ENCODE data around the gene AZGP1.
"Not testable (repeated sequence)": the region's sequence is repeated elsewhere in the genome, so short reads cannot be mapped to it uniquely, and the experiment has no call there.

Gene AZGP1

DNA sequence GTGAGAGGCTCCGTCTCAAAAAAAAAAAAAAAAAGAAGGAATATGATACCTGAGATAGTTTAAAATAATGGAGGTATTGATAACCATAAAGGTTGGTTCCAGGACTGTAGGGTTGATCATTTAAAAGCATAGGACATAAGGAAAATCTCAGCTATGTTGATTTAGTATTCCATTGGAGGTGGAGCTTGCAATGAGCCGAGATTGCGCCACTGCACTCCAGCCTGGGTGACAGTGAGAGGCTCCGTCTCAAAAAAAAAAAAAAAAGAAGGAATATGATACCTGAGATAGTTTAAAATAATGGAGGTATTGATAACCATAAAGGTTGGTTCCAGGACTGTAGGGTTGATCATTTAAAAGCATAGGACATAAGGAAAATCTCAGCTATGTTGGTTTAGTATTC, 23.2 kb downstream of the AZGP1 start:
- DNase-seq (ENCODE audit: low read depth in 2 of 2), result not testable (repeated sequence)

DNA sequence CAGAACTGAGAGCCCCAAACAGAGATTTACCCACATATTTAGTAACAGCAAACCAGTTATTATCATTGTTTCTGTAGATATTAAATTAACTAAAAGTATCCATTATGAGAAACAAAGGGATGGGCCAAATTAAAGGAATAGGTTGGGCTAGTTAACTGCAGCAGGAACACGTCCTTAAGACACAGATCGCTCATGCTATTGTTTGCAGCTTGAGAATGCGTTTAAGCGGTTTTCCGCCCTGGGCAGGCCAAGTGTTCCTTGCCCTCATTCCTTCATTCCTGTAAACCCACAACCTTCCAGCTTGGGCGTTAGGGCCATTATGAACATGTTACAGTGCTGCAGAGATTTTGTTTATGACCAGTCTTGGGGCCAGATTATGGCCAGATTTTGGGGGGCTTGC, 25.0 kb downstream of the AZGP1 start:
- DNase-seq (ENCODE audit: low read depth in 2 of 2), result not testable (repeated sequence)

DNA sequence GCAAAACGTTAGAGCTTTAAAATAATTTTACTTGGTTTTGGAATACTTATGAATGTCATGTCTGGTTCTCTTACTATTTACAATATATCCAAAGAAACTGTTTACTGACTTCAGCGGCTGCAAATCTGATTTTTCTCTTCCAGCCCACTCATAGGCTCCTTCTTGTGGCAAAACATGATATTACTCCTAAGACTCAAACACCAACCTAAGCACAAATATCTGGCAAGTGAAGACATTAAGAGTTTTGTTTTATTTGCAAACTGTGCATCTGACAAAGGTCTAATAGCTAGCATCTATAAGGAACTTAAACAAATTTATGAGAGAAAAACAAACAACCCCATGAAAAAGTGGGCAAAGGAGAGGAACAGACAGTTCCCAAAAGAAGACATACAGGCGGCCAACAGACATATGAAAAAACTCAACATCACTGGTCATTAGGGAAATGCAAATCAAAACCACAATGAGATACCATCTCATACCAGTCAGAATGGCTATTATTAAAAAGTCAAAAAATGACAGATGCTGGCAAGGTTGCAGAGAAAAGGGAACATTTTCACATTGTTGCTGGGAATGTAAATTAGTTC, 26.1 kb downstream of the AZGP1 start:
- DNase-seq (ENCODE audit: low read depth in 2 of 2), result no peak

DNA sequence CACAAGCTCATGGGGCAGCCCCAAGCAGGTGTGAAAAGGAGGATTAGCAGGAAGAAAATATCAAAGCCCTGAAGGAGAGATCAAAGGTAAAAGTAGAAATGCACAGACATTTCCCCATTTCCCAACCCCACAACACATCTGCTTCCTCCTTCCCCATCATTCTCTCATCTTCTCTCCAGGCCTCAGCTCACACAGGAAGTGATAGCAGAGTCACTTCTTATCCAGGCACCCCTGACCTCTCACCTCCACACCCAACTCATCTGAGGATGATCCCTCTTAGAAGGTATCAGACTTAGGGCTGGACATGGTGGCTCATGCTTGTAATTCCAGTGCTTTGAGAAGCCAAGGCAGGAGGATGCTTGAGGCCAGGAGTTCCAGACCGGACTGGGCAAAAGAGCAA, 28.2 kb downstream of the AZGP1 start:
- no peak for DNase-seq (ENCODE audit: low read depth in 2 of 2)

DNA sequence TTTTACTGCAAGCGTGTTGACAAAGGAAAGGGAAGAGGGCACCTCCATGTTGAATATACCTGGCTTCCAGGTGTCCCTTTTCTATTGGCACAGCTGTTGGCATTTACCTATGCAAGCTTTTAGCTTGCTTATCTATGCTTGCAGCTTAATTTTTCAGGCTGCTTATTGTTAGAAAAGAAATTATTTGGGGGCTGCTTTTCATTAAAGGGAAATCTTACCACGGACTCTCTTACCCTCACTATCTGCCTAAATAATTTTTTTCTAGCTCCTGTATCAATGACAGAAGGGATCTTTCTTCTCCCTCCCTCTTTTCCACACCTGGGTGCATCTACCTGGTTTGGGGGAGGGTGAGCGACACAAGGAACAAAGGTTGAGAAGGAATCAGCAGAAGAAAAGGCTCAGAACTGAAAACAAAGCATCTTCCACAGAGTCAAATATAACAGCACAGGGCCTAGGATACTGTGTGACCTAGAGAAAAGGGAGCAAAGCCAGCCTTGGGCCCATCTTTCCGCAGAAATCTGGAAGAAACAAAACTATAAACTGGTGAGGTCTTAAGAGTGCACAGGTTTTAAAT, 31.2 kb downstream of the AZGP1 start:
- DNase-seq (ENCODE audit: low read depth in 2 of 2), result no peak

DNA sequence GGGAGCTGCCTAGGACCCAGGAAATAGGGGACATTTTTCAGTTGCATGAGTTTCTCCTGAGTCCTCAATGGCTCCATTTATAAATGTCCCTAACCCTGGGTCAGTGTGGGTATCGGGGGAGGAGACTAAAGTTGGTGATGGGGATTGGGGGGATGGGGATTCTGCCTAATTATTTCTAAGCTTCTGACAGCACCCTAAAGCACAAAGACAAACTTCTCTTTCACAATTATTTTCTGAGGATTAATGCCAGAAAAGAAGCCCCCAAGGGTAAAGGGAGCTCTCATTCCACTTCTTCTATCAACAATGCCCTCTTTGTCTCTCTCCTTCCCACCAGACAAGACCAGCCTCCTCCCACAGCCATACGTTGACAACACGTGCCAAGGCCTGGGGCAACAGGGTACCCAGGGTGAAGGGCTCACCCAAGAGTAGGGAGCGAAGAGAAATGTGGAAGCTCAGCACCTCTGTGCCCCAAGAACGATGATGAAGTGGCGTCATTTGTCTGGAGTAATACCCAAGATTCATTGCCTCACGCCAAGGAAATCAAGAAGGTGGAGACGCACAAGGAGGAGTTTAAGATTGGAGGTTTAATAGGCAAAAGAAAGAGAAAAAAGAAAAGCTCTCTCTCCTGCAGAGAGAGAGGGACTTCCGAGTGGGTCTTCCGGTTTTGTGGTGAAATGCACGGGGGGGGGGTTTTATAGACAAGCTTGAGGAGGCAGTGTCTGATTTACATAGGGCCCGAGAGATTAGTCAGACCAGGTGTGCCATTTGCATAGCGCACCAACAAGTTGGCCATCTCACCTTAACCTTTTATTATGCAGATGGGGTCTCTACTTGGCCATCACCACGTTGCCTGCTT, 32.0 kb downstream of the AZGP1 start:
- DNase-seq (ENCODE audit: low read depth in 2 of 2), result no peak

DNA sequence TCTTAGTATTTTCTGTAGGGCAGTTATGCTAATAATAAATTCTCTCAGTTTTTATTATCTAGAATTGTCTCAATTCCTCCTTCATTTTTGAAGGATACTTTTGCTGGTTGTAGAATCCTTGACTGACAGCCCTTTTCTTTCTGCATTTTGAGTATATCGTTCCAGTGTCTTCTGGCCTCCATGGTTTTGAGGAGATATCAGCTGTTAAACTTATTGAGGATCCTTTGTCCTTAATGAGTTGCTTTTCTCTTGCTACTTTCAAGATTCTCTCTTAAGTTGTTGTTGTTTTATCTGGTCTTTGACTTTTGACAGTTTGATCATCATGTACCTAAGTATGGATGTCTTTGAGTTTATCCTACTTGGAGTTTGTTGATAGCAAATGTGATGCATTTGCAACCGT, 37.5 kb downstream of the AZGP1 start:
- no peak for DNase-seq (ENCODE audit: low read depth in 2 of 2)

DNA sequence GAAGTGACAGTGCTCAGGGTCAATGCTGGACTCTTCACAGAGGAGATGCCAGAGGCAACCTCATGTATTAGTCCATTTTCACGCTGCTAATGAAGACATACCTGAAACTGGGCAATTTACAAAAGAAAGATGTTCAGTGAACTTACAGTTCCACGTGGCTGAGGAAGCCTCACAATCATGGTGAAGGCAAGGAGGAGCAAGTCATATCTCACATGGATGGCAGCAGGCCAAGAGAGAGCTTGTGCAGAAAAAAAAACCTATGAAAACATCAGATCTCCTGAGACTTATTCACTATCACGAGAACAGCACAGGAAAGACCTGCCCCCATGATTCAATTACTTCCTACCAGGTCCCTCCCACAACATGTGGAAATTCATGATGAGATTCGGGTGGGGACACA, 40.8 kb downstream of the AZGP1 start:
- not testable (repeated sequence) for DNase-seq (ENCODE audit: low read depth in 2 of 2)

DNA sequence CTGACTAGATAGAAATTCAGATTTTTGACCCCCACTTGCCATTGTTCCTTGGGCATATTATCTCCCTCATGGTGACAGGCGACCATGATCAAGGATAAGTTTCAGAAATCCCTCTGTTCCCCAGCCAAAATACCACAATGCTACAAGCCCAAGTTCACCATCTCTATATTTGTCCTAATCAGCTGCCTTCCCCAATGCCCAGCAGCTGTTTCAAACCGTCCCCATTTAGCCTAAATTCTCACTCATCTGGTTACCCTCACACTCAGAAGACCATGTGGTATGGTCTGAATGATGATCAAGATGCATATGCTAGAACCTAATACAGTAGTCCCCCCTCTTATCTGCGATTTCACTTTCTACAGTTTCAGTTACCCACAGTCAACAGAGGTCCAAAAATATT, 45.5 kb downstream of the AZGP1 start:
- DNase-seq (ENCODE audit: low read depth in 2 of 2), result no peak

DNA sequence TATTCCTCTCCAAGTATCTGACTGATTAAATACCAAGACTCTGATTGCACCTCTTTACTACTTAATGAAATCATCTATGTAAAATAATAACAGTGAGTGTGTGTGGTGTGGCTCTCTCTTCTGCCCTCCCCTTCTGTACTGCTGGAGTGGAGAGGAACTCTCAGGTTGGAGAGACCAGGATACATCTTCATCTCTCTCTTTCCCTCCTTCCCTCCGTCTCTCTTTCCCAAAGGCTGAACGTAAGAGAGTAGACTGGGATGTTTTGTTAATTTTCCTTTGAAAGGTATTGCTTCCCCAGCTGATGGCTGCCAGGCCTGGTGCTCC, 46.1 kb downstream of the AZGP1 start:
- DNase-seq (ENCODE audit: low read depth in 2 of 2), result no peak

DNA sequence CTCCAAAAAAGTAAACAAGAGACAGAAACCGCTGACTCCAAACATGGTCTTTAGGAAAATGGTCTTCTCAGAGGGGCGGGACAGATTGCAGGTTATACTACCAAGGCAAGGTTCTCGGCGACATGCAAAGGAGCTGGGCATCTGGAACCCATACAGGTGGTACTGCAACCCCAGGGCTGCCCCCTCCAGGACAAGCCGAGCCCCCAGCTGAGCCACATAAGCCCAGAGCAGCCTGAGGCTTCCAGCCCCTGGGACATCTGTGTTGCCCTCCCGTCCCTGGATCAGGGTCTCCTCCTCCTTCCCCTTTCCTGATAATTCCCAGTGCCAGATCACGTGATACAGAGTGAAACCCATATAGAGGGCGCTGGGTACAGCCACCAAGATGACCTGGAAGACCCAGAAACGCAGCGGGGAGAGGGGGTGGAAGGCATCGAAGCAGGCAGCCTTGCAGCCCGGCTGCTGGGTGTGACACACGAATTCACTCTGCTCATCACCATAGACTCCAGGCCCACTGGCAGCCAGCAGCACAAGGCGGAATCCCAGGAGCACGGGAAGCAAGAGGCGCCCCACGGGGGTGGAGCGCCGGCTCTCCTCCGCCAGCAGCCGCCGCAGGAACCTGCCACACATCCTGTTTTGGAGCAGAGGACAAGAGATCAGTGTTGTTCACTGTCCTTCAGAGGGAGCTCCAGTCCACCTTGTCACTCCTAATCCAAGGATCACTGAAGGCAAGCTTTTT, 46.7 kb downstream of the AZGP1 start, which contains the start of gene GJC3:
Gene GJC3, minus strand, starts transcription at position 627 of the 736 bp plus-strand sequence. Its CDS starts 0 bp downstream, at position 627.
- peak in 1 of 2 donors; percentile 16 for DNase-seq (ENCODE audit: low read depth in 2 of 2)

DNA sequence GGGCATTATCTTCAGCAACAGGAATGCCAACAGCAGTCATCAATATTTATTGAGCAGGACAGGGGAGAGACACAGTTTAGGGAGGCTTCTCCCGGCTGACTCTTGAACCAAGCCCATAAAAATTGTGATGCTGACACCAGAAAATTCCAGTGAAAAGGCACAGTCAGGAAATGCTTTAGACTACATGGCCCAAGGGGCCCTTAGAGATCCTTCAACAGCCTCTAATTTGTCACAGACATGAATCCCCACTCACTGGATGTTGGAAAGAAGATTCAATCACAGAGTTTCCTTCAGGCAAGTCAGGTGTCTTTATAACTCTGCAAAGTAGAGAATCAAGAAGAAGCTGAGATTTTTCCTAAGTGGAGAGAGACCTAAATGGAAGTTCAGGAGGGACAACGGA, 47.6 kb downstream of the AZGP1 start:
- DNase-seq (ENCODE audit: low read depth in 2 of 2), result no peak

DNA sequence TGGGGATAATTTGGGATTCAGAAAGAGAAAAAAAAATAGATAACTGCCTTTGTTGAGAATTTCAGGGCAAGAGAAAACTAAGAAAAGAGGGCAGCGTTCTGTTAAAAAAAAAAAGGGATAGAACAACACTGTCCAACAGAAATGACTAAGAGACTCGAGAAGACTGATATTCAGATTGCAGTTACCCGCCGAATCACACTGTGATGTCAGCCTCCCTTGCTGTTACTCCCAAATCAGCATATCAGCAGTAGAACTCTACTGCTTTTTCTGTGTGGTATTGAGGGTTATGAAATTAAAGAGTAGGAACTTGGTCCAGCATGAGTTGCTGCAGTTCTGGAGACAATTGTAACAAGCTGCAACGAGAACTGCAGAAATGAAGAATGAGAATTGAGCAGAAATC, 48.3 kb downstream of the AZGP1 start:
- no peak for DNase-seq (ENCODE audit: low read depth in 2 of 2)

DNA sequence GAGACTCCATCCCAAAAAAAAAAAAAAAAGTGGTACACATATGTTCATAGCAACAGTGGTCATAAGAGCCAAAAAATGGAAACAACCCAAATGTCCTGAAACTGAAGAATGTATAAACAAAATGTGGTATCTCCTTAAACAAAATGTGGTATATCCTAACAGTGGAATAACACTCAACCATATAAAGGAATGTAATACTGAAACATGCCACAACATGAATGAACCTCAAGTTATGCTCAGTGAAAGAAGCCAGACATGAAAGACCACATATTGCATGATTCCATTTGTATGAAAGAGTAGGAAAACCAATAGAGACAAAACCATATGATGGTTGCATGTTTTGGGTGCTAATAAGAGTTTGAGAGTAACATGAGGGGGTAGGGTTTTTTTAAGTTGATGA, 49.5 kb downstream of the AZGP1 start:
- DNase-seq (ENCODE audit: low read depth in 2 of 2), result no peak

DNA sequence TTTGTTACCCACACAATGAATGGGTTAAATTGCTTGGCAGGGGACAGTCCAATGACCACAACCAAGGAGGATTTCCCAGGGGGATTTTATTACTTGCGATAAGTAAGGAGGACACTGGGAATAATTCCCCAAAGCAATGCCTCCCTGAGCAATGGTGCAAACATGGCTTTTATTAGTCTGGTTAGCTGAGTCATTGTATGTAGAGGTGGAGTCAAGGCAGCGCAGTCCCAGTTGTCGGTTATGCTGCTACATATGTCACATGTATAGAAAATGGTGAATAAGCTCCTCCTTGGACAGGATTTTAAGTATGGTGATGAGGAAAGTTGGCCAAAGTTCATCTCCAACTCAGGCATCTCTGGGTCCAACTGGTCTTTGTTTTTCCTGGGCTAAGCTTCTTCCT, 52.6 kb downstream of the AZGP1 start:
- no peak for DNase-seq (ENCODE audit: low read depth in 2 of 2)

DNA sequence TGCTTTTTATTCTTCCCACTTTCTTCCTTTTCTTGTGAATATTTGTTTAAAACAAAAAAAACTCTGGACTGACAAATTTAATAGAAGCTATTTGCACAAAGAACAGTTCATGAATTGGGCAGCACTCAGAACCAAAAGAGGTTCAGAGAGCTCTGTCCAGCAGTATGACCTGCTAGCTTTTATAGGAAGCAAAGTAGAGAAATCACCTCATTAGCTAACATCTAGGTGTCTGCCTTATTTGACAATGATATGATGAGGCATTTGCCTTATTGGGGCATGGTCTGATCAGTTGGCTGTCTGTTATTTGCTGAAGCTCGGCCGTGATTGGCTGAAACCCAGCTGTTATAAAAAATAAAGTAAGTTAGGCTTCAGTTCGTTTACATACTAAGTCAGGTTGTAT, 55.7 kb downstream of the AZGP1 start:
- DNase-seq (ENCODE audit: low read depth in 2 of 2), result no peak

DNA sequence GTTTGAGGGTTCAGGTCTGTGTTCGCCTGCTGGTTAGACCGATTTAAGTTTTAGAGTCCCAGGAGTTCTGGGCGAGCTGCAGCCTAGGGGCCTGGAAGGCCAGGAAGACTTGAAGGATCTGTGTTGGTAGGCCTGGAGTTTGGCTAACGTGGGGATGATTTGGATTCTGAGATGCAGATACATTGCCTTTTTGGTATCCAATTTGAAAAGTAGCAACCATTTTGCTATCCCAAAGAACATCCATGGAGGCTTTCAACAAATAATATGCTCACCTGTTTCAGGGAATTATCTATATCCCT, 56.1 kb downstream of the AZGP1 start:
- DNase-seq (ENCODE audit: low read depth in 2 of 2), result no peak

DNA sequence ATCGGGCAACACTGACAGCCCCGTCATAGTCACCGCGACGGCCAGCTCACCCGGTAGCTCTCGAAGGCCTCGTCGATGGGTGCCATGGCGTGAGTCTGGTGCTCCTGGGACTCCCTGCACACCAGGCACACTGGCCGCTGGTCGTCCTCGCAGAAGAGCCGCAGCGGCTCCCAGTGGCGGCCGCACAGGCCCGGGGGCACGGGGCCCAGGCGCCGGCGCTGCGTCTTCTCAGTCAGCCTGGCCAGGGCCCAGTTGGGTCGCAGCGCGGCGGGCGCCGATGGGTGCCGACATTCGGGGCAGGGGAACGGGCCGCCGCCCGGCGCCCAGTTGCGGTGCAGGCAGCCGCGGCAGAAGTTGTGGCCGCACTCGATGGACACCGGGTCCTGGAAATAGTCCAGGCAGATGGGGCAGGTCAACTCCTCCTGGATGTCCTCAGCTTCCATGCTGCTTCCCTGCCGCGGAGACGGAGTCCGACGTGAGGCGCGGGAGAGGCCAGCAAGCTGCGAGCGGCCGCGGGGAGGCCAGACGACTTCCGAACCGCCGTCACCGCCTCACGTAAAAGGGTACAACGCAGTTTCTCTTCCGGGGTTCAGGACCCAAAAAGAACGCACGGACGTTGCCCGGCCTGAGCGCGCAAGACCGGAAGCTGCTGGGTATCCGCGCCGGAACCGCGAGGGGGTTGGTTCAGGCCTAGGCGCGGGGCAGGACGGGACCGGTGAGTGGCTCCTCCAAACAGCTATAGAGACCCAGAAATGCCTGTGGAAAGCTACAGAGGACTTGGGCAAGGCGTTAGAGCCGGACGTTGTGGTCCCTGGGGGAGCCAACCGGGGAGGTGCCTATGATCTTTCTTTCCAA, 56.6 kb downstream of the AZGP1 start, which contains the start of gene TRIM4:
Gene TRIM4, minus strand, starts transcription at position 572 of the 855 bp plus-strand sequence. Its CDS starts 129 bp downstream, at position 443.
- peak; percentile 87 to 89 for DNase-seq (ENCODE audit: low read depth in 2 of 2)

Data from stimulated activated CD8-positive, alpha-beta memory T cell treated with anti-CD3 and anti-CD28 coated beads, Interleukin-2, amount 100 ng/mL, for 48 hours (primary cell).